Neuronal stem cell (in vitro differentiated cells): ENCODE results near the gene PRODH2.
A peak's percentile ranks its signal among the peaks of the same experiment; 100 is the strongest.

Experiments
- DNase-seq: peaks from one replicate; pipeline ENCODE4 v3.0.0-alpha.2; 2013; ENCODE audit warnings: low spot score
- H2AFZ ChIP-seq: one replicate; pipeline ENCODE4 v1.6.1; 2013; ENCODE audit warnings: mild to moderate bottlenecking, low read length, inconsistent platforms
- H2AK5ac ChIP-seq: 2 replicates; pipeline ENCODE4 v1.6.1; 2013; ENCODE audit warnings: low read depth, mild to moderate bottlenecking, inconsistent platforms, low read length, moderate library complexity, mixed read lengths
- H2BK120ac ChIP-seq: 2 replicates; pipeline ENCODE4 v1.6.1; 2013; ENCODE audit warnings: low read depth, mild to moderate bottlenecking, inconsistent platforms, low read length, moderate library complexity, mixed read lengths
- H2BK12ac ChIP-seq: one replicate; pipeline ENCODE4 v1.6.1; 2013; ENCODE audit warnings: low read length, inconsistent platforms
- H2BK15ac ChIP-seq: 2 replicates; pipeline ENCODE4 v1.6.1; 2013; ENCODE audit warnings: mild to moderate bottlenecking, low read length, inconsistent platforms, mixed read lengths
- H2BK5ac ChIP-seq: one replicate; pipeline ENCODE4 v1.6.1; 2013; ENCODE audit warnings: inconsistent platforms, mild to moderate bottlenecking, low read length, moderate library complexity
- H3K14ac ChIP-seq: one replicate; pipeline ENCODE4 v1.6.1; 2013; ENCODE audit warnings: low read length, inconsistent platforms
- H3K18ac ChIP-seq: 2 replicates; pipeline ENCODE4 v1.6.1; 2013; ENCODE audit warnings: low read length, inconsistent platforms
- H3K23ac ChIP-seq: 2 replicates; pipeline ENCODE4 v1.6.1; 2013; ENCODE audit warnings: low read depth, mild to moderate bottlenecking, mixed read lengths, low read length, inconsistent platforms; ENCODE audit not compliant: poor library complexity
- H3K27ac ChIP-seq: replicated peaks from 3 replicates; pipeline ENCODE4 v1.5.1; 2013; ENCODE audit warnings: low read length, inconsistent platforms
- H3K27me3 ChIP-seq, 3 experiments: 2 replicates each; pipeline ENCODE4 v1.6.1; 2013; ENCODE audit warnings: low read length in 3 of 3, mild to moderate bottlenecking in 2 of 3, inconsistent platforms in 1 of 3, low read depth in 1 of 3, mixed read lengths in 1 of 3, moderate library complexity in 1 of 3; ENCODE audit not compliant: control insufficient read depth in 3 of 3, insufficient read depth in 3 of 3
- H3K36me3 ChIP-seq, 2 donors: replicated peaks in 1 of 2; 2 replicates each; pipeline ENCODE4 v1.6.1; 2013; ENCODE audit warnings: low read length in 2 of 2; ENCODE audit not compliant: control insufficient read depth in 2 of 2, insufficient read depth in 2 of 2
- H3K4ac ChIP-seq: 2 replicates; pipeline ENCODE4 v1.6.1; 2013; ENCODE audit warnings: inconsistent platforms, mild to moderate bottlenecking, low read length, moderate library complexity
- H3K4me1 ChIP-seq, 2 donors: 1 replicate in 1 of 2; 2 replicates in 1 of 2; pipeline ENCODE4 v1.6.1; 2013; ENCODE audit warnings: low read length in 2 of 2, low read depth in 1 of 2; ENCODE audit not compliant: control insufficient read depth in 2 of 2, insufficient read depth in 1 of 2
- H3K4me2 ChIP-seq: one replicate; pipeline ENCODE4 v1.6.1; 2013; ENCODE audit warnings: mild to moderate bottlenecking, low read length, inconsistent platforms; ENCODE audit not compliant: insufficient read depth, poor library complexity, severe bottlenecking
- H3K4me3 ChIP-seq, 2 donors: 2 replicates each; pipeline ENCODE4 v1.5.1; 2013; ENCODE audit warnings: low read length in 2 of 2, mild to moderate bottlenecking in 2 of 2, inconsistent platforms in 1 of 2, moderate library complexity in 1 of 2
- H3K79me1 ChIP-seq: one replicate; pipeline ENCODE4 v1.6.1; 2013; ENCODE audit warnings: low read depth, mild to moderate bottlenecking, inconsistent platforms, low read length, moderate library complexity
- H3K9ac ChIP-seq: one replicate; pipeline ENCODE4 v1.6.1; 2013; ENCODE audit warnings: mild to moderate bottlenecking, low read depth, low read length, inconsistent platforms; ENCODE audit not compliant: poor library complexity
- H3K9me3 ChIP-seq, 2 donors: replicated peaks in 1 of 2; 2 replicates each; pipeline versions ENCODE3 to v1.6.1; 2013; ENCODE audit warnings: low read length in 2 of 2, mild to moderate bottlenecking in 2 of 2, inconsistent platforms in 1 of 2, low read depth in 1 of 2, mixed read lengths in 1 of 2, moderate library complexity in 1 of 2; ENCODE audit not compliant: control insufficient read depth in 2 of 2, insufficient read depth in 1 of 2
- H4K8ac ChIP-seq: one replicate; pipeline ENCODE4 v1.6.1; 2013; ENCODE audit warnings: low read depth, mild to moderate bottlenecking, inconsistent platforms, low read length, moderate library complexity
- H4K91ac ChIP-seq: one replicate; pipeline ENCODE4 v1.6.1; 2013; ENCODE audit warnings: low read length, low read depth, mild to moderate bottlenecking, inconsistent platforms; ENCODE audit not compliant: poor library complexity
- WGBS, 2 donors: extraction: QIAGEN DNeasy Blood & Tissue Kit; methylation state at CpG; one replicate each; pipeline ENCODE4 v1.1.7; 2013; ENCODE audit warnings: missing lambda C conversion rate in 2 of 2, mixed read lengths in 1 of 2; ENCODE audit not compliant: insufficient read length in 2 of 2, insufficient replicate concordance in 1 of 2; ENCODE audit errors: extremely low coverage in 2 of 2; 5-methylcytosine and 5-hydroxymethylcytosine counted together

PRODH2 gene

GRCh38 chr19:35786299-35787160 is 26.1 kb downstream of the PRODH2 start:
- Histone ChIP-seq H2BK120ac (no peak overlapping the region), H3K4me2 (no peak overlapping the region), H4K91ac (no peak overlapping the region), H2AFZ (no peak overlapping the region), H2BK15ac (no peak overlapping the region), H3K18ac (peak overlapping the region; percentile 28), H2BK12ac (no peak overlapping the region), H3K27me3 (no peaks in the 10 kb centered on the region), H3K4ac (no peak overlapping the region), H3K27ac (no peak overlapping the region), H3K4me3 (no peak overlapping the region), H2AK5ac (peak overlapping the region; percentile 14), H3K14ac (peak overlapping the region; percentile 21), H3K9me3 (no peaks in the 10 kb centered on the region), H4K8ac (peak overlapping the region; percentile 43), H3K9ac (peak overlapping the region; percentile 70), H3K23ac (no peak overlapping the region), H3K4me1 (peaks cover 0 to 9% of the 10 kb centered on the region in 2 donors), H3K79me1 (peaks cover 1% of the 10 kb centered on the region), H3K36me3 (peaks cover 18 to 54% of the 10 kb centered on the region in 2 donors), H2BK5ac (peak overlapping the region; percentile 53)
- WGBS, 2 donors: no CpG with 5 or more reads among the region's 31 CpGs
- DNase-seq: no peak

DNA sequence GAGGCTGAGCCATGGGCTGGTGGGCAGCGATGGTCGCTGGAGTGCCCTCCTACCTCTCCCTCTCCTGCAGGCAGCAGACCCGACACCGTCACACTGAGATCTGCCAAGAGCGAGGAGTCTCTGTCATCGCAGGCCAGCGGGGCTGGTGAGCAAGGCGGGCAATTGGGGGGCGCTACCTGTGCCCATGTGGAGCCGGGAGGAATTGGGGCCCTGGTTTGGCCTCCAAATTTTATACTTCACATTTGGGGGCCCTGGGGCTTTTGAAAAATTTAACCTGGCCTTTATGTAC is 27.4 kb downstream of the PRODH2 start:
- Histone ChIP-seq H2AK5ac (peak overlapping the region; percentile 63), H2BK5ac (no peak overlapping the region), H3K27ac (no peak overlapping the region), H2BK12ac (no peak overlapping the region), H2AFZ (no peak overlapping the region), H3K27me3 (no peaks in the 10 kb centered on the region), H3K36me3 (peaks cover 24 to 66% of the 10 kb centered on the region in 2 donors), H3K23ac (no peak overlapping the region), H3K18ac (peak overlapping the region; percentile 65), H3K4me1 (peaks cover 0 to 11% of the 10 kb centered on the region in 2 donors), H3K79me1 (peaks cover 1% of the 10 kb centered on the region), H3K9me3 (no peaks in the 10 kb centered on the region), H3K4me3 (no peak overlapping the region), H4K91ac (no peak overlapping the region), H2BK15ac (no peak overlapping the region), H3K9ac (no peak overlapping the region), H3K14ac (no peak overlapping the region), H3K4ac (no peak overlapping the region), H4K8ac (no peak overlapping the region), H3K4me2 (no peak overlapping the region), H2BK120ac (no peak overlapping the region)
- no peak for DNase-seq
- WGBS, 2 donors: no CpG with 5 or more reads among the region's 10 CpGs

DNA sequence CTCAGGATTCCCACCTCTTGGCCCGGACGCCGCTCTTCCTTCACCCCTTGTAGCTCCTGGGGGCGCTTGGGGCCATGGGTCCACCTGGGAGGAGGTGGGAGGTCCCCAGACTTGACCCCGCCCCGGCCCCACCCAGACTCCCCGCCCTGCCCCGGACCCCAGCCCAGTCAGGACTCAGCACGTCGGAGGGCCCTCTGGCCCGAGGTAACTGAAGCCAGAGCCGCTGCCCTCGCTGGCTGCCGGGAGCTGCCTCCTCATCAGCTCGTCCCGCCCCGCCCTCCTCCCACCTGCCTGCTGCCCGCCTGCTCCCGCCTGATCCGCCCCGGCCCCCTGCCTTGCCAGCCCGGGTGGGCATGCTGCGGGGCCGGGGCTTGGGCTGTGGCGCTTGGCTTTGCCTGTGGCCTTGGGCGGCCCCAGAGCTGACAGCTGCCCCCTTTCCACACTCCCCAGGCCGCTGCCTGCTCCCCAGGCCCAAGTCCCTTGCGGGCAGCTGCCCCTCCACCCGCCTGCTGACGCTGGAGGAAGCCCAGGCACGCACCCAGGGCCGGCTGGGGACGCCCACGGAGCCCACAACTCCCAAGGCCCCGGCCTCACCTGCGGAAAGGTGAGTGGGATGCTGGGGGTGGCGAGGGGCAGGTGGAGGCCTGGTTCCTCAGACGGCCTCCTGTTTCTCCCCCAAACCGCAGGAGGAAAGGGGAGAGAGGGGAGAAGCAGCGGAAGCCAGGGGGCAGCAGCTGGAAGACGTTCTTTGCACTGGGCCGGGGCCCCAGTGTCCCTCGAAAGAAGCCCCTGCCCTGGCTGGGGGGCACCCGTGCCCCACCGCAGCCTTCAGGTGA is 27.9 kb downstream of the PRODH2 start:
- Histone ChIP-seq H4K8ac (no peak overlapping the region), H4K91ac (no peak overlapping the region), H3K4ac (peak overlapping the region; percentile 76), H3K18ac (peak overlapping the region; percentile 65), H3K27me3 (no peaks in the 10 kb centered on the region), H3K4me3 (peak overlapping the region in 1 of 2 donors; percentile 52), H3K14ac (no peak overlapping the region), H2AK5ac (peak overlapping the region; percentile 63), H3K4me1 (peaks cover 0 to 11% of the 10 kb centered on the region in 2 donors), H2AFZ (no peak overlapping the region), H3K79me1 (no peaks in the 10 kb centered on the region), H2BK15ac (no peak overlapping the region), H2BK120ac (no peak overlapping the region), H3K27ac (no peak overlapping the region), H2BK5ac (peak overlapping the region; percentile 75), H3K9ac (peak overlapping the region; percentile 83), H3K36me3 (peaks cover 24 to 71% of the 10 kb centered on the region in 2 donors), H2BK12ac (no peak overlapping the region), H3K23ac (no peak overlapping the region), H3K4me2 (peak overlapping the region; percentile 40), H3K9me3 (no peaks in the 10 kb centered on the region)
- no peak for DNase-seq
- WGBS, 2 donors: no CpG with 5 or more reads among the region's 45 CpGs
